Epithelial cell of alveolus of lung (primary cell): ENCODE results near the gene TIPRL. TPM values are rescaled to one million over a fixed set of nuclear protein-coding genes. Genes with fewer than 3 reads are reported as not detected.

ENCODE experiments used
- total RNA-seq: library from RNA; depleted of rRNA; stranded (reverse); fragments of >200 nt; gene quantifications from 2 replicates; pipeline ENCODE4 v1.2.1, GENCODE V29; 2015

Gene TIPRL
- 23.8 and 37.1 TPM in 2 replicates for total RNA-seq

GRCh38 chr1:168178638-168179437 lies at the start of gene TIPRL:
TIPRL (plus strand) TSS chr1:168178962; CDS start chr1:168179078, 116 bp downstream.

GRCh38 chr1:168136709-168137514 lies 41.9 kb upstream of the TIPRL start, which contains the start of gene GPR161:
GPR161 (minus strand) TSS chr1:168136930; CDS start chr1:168104850, 32,080 bp downstream.

GRCh38 chr1:168225476-168226190 lies 46.9 kb downstream of the TIPRL start, which contains the start of gene SFT2D2:
SFT2D2 (plus strand) TSS chr1:168226004; CDS start chr1:168226080, 76 bp downstream.

Other genes with a start within 250 kb of the TIPRL start
- 31.9 and 51.0 TPM in 2 replicates for gene DCAF6, start 242.3 kb upstream of the TIPRL start, total RNA-seq
- 21.8 and 36.7 TPM in 2 replicates for gene MPC2, start 241.9 kb upstream of the TIPRL start, total RNA-seq
- 8.9 and 12.8 TPM in 2 replicates for gene GPR161, start 42.0 kb upstream of the TIPRL start, total RNA-seq
- gene SFT2D2, start 47.0 kb downstream of the TIPRL start, total RNA-seq: 22.9 and 27.9 TPM in 2 replicates
- gene TBX19, start 101.9 kb downstream of the TIPRL start, total RNA-seq: 0.26 and 0.96 TPM in 2 replicates